Sciatic nerve (tissue), 2 donors: ENCODE measurements around the gene ZGLP1. TPM values are rescaled to one million over a fixed set of nuclear protein-coding genes. Genes with fewer than 3 reads are reported as not detected.
"Not testable (repeated sequence)": the region's sequence is repeated elsewhere in the genome, so short reads cannot be mapped to it uniquely, and the experiment has no call there.

ENCODE experiments used
- ATAC-seq: fragments of 200-7000 bp; cut with Tn5 transposase; one replicate; pipeline ENCODE4 v1.9.1; 2020; ENCODE audit warnings: mild to moderate bottlenecking, moderate library complexity
- DNase-seq: peaks from one replicate; pipeline ENCODE4 v3.0.0-alpha.2; 2020; ENCODE audit warnings: low spot score
- intact Hi-C: fragments of 100-400 bp; cut with DNase I; formaldehyde crosslinking; loops from one replicate; pipeline ENCODE4 v1.14.2; 2022
- total RNA-seq: library from RNA; stranded (reverse); fragmentation: NEBNext Ultra II Directional; extraction: Animal tissue kit (Norgen Biotek cat#: 25700); gene quantifications from one replicate; pipeline ENCODE4 v1.2.1, GENCODE V29; 2021
- donor health status: DM: no; HTN: no; CAD: no.
- donor health status: DM: no; HTN: no; CAD: no.

Gene ZGLP1
- total RNA-seq, 1 donor from 2014 or later, result 5.7 TPM

DNA sequence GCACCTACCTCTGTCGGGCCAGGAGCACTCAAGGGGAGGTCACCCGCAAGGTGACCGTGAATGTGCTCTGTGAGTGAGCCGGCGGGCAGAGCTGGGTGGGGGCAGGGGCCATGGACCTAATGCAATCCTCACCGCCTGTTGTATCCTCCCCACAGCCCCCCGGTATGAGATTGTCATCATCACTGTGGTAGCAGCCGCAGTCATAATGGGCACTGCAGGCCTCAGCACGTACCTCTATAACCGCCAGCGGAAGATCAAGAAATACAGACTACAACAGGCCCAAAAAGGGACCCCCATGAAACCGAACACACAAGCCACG lies 24.7 kb downstream of the ZGLP1 start:
- no peak for ATAC-seq
- intact Hi-C loops, result no loop called here
- DNase-seq, result no peak

DNA sequence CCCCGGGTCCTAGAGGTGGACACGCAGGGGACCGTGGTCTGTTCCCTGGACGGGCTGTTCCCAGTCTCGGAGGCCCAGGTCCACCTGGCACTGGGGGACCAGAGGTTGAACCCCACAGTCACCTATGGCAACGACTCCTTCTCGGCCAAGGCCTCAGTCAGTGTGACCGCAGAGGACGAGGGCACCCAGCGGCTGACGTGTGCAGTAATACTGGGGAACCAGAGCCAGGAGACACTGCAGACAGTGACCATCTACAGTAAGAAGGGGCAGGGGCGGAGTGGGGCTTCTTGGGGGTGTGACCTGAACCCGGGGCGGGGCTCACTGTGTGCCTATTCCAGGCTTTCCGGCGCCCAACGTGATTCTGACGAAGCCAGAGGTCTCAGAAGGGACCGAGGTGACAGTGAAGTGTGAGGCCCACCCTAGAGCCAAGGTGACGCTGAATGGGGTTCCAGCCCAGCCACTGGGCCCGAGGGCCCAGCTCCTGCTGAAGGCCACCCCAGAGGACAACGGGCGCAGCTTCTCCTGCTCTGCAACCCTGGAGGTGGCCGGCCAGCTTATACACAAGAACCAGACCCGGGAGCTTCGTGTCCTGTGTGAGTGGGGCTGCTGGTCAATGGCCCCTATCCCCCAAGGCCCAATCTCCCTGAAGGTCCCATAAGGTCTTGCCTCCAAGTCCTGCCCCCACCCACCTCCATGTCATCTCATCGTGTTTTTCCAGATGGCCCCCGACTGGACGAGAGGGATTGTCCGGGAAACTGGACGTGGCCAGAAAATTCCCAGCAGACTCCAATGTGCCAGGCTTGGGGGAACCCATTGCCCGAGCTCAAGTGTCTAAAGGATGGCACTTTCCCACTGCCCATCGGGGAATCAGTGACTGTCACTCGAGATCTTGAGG lies 25.3 kb downstream of the ZGLP1 start:
- intact Hi-C loops, result no loop called here
- DNase-seq, result no peak
- ATAC-seq, result no peak

DNA sequence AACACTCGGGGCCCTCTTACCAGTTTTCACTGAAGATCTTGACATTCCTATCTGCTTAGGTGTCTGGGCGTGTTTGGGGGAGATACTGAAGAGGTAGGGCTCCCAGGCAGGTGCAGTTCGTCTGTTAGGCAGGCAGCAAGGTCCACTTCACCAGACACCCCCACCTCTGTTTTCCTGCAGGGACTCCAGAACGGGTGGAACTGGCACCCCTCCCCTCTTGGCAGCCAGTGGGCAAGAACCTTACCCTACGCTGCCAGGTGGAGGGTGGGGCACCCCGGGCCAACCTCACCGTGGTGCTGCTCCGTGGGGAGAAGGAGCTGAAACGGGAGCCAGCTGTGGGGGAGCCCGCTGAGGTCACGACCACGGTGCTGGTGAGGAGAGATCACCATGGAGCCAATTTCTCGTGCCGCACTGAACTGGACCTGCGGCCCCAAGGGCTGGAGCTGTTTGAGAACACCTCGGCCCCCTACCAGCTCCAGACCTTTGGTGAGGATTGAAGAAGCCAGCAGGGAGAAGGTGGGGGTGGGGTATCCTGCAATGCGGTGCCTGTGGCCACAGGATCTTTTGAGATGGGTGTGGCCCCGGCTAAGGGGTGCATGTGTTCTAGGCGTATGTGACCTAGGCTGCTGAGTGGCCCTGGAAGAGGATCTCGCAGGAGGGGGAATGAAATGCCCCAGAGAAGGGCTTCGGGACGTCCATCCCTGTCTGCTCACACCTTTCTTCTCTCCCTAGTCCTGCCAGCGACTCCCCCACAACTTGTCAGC lies 26.1 kb downstream of the ZGLP1 start:
- ATAC-seq (no peak), DNase-seq (no peak)
- intact Hi-C loops, result no loop called here

DNA sequence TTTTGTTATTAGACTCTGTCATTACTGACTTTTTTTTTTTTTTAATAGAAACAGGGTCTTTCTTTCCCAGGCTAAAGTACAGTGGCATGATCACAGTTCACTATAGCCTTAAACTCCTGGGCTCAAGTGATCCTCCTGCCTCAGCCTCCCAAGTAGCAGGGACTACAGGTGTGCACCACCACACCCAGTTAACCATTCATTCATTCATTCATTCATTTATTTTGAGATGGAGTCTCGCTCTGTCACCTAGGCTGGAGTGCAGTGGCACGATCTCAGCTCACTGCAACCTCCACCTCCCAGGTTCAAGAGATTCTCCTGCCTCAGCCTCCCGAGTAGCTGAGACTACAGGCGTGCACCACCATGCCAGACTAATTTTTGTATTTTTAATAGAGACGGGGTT lies 27.6 kb downstream of the ZGLP1 start:
- intact Hi-C loops, ATAC-seq, DNase-seq: not testable (repeated sequence)

GRCh38 chr19:10279737-10280442 lies 29.7 kb downstream of the ZGLP1 start:
- intact Hi-C loops, result no loop called here
- ATAC-seq (no peak), DNase-seq (no peak)

DNA sequence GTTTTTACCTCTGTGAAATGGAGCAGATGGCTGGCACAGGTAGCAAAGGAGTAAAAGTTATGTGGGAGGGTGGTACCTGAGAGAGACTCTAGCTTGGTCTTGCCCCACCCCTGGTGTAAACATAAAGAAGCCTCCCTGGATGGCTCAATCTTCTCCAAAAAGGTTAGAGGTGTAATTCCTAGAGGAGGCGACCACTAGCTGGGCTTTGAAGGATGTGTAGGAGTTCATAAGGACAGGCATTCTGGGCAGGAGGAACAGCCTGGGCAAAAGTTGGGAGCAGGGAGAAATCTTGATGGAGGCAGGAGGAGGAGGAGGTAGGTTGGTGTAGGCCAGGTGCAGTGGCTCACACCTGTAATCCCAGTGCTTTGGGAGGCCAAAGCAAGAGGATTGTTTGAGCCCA lies 30.7 kb downstream of the ZGLP1 start:
- ATAC-seq (no peak), DNase-seq (no peak)
- intact Hi-C loops, result no loop called here

DNA sequence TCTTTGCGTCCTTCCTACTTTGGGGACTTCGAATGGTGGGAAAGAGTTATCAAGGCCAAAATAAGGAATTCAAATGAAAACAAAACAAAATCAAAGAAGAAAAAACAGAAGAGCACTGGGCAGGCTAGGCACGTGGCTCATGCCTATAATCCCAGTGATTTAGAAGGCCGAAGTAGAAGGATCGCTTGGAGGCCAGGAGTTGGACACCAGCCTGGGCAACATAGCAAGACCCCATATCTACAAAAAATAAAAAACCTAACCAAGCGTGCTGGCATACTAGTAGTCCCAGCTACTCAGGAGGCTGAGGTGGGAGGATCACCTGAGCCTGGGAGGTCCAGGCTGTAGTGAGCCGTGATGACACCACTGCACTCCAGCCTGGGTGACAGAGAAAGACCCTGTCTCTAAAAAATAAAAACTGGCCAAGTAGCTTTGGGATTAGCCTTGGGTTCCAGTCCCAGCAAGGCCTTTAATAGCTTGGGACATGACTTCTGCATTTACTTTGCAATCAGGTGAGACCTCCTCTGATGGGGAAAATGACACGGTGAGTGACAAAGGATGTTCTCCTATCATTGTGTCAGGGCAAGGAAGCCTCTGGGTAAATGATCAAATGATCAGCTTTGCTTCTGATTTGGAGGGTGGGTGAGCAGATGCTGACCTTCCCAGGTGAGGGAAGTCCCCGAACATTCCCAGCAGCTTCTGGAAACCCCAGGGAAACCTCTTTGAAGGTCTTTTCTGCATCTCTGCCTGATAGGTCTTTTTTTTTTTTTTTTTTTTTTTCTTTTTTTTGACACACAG lies 31.6 kb downstream of the ZGLP1 start:
- intact Hi-C loops, result no loop called here
- no peak for DNase-seq
- ATAC-seq, result no peak

DNA sequence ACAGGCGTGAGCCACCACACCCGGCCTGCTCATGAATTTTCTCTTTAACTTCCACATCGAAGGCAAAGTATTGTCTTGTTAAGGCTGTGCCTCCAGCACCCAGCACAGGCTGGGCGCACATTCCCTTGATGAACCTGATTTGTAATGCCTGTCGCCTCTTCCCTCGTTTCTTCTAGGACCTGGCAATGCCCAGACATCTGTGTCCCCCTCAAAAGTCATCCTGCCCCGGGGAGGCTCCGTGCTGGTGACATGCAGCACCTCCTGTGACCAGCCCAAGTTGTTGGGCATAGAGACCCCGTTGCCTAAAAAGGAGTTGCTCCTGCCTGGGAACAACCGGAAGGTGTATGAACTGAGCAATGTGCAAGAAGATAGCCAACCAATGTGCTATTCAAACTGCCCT lies 35.0 kb downstream of the ZGLP1 start:
- intact Hi-C loops, result no loop called here
- ATAC-seq, result no peak
- no peak for DNase-seq

GRCh38 chr19:10271543-10272086 lies 38.0 kb downstream of the ZGLP1 start:
- DNase-seq (no peak), ATAC-seq (peak; percentile 4)
- intact Hi-C loops, result no loop called here

GRCh38 chr19:10270616-10271394 lies 38.8 kb downstream of the ZGLP1 start, which contains the start of gene ICAM1:
ICAM1 (plus strand) TSS chr19:10271120; CDS start chr19:10271160, 40 bp downstream.
- intact Hi-C loops, result no loop called here
- peak; percentile 83 for ATAC-seq
- peak; percentile 93 for DNase-seq

- peak; percentile 73 for ATAC-seq
- intact Hi-C loops, result no loop called here
- peak; percentile 85 for DNase-seq
Measured at GRCh38 chr19:10270180-10270615, 39.4 kb downstream of the ZGLP1 start.

- peak; percentile 88 for ATAC-seq
- DNase-seq, result peak; percentile 93
- intact Hi-C loops, result loop anchor here (5.0 kb wide), 1 partner anchor 123 kb away; no protein-coding TSS in a partner anchor
Measured at GRCh38 chr19:10269333-10270179, 40.1 kb downstream of the ZGLP1 start.

GRCh38 chr19:10268071-10268470 lies 41.5 kb downstream of the ZGLP1 start:
- intact Hi-C loops, result loop anchor here (5.0 kb wide), 1 partner anchor 124 kb away; no protein-coding TSS in a partner anchor
- DNase-seq, result no peak
- no peak for ATAC-seq

GRCh38 chr19:10266706-10267105 lies 42.9 kb downstream of the ZGLP1 start:
- intact Hi-C loops, result loop anchor here (5.0 kb wide), 1 partner anchor 126 kb away; no protein-coding TSS in a partner anchor
- DNase-seq, result no peak

DNA sequence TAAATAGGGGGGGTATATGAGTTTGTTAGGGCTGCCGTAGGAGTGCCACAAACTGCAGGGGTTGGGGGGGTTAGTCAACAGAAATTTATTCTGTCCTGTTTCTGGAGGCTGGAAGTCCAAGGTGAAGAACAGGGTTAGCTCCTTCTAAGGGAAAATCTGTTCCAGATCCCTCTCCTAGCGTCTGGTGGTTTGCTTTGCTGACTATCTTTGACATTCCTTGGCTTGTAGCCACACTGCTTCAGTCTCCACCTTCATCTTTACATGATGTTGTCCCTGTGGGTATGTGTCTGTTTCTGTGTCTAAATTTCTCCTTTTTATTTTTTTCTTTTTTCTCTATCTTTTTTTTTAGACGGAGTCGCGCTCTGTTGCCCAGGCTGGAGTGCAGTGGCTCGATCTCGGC lies 46.8 kb downstream of the ZGLP1 start:
- intact Hi-C loops, result no loop called here
- no peak for ATAC-seq
- DNase-seq, result no peak

More at GRCh38 chr19:10266706-10267105, 42.9 kb downstream of the ZGLP1 start:
- no peak for ATAC-seq

DNA sequence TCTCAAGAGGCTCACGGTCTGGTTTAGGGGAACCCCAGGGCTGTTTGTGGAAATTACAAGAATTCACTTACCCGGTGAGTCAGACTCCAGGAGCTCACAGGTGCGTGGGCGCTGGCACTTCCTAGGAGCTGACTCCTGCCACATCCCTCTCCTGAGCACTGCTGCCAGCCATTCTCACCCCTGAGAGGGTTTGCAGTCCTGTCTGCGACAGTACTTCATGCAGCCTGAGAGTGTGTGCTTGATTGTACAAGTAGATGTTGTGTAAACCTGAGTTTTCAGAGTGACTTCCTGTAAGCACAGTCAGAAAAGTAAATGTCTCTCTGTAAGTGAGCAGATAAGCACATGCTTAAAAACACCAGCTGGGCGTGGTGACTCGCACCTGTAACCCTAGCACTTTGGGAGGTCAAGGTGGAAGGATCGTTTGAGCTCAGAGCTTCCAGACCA lies 49.5 kb downstream of the ZGLP1 start:
- intact Hi-C loops, result no loop called here
- DNase-seq (no peak), ATAC-seq (no peak)
